Activated naive CD4-positive, alpha-beta T cell treated with anti-CD3 and anti-CD28 coated beads, Interleukin-2, amount 50 U/mL, for 16 hours (primary cell): ENCODE data around the gene GTF2IRD1.
"Not testable (repeated sequence)": the region's sequence is repeated elsewhere in the genome, so short reads cannot be mapped to it uniquely, and the experiment has no call there.

Source experiments
- DNase-seq: peaks from one replicate; pipeline ENCODE4 v3.0.0-alpha.2; 2020

The GTF2IRD1 gene, protein sequence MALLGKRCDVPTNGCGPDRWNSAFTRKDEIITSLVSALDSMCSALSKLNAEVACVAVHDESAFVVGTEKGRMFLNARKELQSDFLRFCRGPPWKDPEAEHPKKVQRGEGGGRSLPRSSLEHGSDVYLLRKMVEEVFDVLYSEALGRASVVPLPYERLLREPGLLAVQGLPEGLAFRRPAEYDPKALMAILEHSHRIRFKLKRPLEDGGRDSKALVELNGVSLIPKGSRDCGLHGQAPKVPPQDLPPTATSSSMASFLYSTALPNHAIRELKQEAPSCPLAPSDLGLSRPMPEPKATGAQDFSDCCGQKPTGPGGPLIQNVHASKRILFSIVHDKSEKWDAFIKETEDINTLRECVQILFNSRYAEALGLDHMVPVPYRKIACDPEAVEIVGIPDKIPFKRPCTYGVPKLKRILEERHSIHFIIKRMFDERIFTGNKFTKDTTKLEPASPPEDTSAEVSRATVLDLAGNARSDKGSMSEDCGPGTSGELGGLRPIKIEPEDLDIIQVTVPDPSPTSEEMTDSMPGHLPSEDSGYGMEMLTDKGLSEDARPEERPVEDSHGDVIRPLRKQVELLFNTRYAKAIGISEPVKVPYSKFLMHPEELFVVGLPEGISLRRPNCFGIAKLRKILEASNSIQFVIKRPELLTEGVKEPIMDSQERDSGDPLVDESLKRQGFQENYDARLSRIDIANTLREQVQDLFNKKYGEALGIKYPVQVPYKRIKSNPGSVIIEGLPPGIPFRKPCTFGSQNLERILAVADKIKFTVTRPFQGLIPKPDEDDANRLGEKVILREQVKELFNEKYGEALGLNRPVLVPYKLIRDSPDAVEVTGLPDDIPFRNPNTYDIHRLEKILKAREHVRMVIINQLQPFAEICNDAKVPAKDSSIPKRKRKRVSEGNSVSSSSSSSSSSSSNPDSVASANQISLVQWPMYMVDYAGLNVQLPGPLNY

DNA sequence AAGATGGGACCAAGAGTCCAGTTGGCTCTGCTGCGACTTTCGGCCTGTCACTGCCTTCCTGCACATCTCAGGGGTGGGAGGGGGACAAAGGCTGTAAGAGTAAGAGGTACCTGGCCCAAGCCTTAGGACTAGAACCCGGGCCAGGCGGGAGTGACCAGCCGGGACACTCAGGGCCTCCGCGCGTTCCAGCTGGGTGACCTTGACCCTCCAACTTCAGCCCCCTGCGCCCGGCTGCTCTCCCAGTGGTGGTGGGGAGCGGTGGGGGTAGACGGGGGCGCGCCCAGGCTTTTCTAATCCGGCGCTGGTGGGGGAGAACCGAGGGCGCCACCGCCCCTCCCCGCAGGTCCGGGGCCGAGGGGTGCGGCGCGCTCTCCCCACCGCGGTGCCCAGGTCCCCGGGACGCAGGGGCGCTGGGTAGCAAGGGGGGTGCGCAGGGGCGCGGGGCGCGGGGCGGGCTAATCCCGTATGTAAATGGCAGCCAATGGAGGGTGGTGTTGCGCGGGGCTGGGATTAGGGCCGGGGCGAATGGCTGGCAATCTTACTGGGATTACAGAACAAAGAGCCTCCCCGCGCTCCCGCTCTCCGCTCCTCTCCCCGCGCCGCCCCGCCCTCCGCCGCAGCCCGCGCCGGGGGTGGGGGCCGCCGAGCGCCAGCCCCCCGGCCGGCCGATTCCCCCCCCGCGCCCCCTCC lies at the start of gene GTF2IRD1:
Gene GTF2IRD1, plus strand, starts transcription at position 585 of the 690 bp plus-strand sequence. CDS start 54,175 bp downstream, outside the sequence.
- peak; percentile 54 for DNase-seq

DNA sequence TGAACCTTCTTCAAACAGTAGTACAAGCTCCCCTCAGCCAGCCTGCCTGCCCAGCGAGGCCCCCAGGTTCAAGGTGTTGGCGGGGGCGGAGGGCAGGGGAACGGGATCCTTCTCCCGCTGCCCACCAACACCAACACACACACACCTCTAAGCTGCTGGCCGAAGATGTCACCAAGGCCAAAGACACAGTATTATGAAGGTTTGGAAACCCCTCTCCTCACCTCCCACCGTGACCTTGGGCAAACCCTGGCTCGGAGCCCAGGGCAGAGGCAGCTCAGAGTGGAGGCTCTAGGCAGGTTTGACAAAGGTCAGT lies 49.4 kb upstream of the GTF2IRD1 start:
- DNase-seq: no peak

DNA sequence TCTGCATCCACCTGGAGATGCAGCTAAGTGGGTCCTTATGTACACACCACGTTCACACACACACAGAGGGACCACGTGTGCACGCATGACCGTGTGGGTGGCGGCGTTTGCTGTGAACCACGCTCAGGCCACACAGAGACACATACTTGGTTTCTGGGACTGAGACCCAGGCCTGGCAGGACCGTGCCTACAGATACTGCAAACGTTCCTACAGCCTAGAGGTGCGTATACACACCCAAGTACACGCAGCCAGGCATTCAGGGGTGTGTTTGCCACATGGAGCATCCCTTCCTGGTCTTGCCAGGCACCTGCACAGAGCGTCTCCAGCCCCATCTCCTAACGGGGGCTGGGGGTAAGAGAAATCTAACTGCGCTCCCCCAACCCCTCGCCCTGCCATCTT lies 49.0 kb upstream of the GTF2IRD1 start:
- DNase-seq: no peak

DNA sequence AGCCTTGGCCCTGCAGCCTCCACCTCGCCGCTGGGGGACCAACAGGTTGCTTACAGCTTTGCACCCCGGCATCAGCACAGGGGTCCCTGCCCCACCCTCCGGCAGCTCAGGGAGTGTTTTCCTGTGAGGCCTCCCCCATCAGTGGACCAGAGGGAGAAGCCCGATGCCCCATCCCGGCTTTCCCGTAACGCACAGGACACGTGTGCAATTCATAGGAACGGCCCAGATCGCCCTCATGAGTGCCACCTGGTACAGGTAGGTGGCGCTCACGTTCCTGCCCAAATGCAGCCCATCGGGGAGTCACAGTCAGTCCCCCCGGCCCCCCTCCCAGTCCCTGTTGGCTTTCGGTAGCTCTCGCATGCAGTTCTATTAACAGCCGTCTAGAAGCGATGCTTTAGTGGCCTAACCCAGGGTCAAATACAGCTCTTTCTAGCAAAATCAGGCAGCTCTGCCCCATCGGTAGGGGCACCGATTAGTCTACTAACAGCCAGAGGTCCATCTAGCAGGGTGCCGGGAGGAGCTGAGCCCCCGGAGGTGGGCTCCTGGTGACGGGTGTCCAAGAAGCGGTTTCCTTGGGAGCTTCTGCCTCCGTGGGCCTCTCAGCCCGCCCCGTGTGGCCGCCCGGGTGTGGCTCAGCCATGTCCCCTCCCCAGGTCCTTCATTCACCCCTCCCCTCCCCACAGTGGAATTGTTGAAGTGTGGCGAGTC lies 48.4 kb upstream of the GTF2IRD1 start:
- DNase-seq: no peak

DNA sequence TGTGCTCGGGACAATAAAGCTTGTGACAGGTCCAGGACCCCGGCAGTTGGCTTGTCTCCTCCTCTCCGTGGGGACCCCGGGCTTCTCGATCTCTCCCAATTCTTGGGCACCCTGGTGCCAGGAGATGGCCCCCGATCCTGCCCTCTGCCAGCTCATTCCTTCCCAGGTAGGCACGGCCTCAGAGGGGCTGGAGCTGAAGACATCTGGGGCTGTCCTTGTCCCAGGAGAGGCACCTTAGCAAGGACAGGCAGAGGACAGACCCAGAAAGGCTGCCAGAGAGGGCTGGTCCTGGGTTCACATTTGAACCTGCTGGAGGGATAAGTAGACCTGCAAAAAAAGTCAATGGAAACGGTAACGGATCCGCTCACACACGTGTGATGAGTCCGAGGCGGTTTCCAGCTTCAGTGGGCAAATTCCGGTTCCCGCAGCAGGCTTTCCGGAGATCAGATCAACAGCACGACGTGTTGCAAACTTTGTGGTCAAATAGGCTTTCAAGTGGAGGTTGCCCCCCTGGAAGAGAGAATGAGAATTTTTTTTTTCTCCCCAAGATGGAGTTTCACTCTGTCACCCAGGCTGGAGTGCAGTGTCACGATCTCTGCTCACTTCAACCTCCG lies 47.7 kb upstream of the GTF2IRD1 start:
- no peak for DNase-seq

DNA sequence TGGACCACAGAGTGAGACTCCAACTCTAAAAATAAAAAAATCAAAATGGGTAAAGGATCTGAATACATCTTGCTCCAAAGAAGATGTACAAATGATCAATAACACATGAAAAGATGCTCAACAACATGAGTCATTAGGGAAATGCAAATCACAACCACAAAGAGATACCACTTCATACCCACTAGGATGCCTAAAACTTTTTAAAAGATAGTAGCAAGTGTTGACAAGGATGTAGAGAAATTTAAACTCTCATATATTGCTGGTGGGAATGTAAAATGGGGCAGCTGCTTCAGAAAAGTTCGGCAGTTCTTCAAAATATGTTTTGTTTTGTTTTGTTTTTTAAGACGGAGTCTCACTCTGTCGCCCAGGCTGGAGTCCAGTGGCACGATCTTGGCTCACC lies 45.7 kb upstream of the GTF2IRD1 start:
- no peak for DNase-seq

DNA sequence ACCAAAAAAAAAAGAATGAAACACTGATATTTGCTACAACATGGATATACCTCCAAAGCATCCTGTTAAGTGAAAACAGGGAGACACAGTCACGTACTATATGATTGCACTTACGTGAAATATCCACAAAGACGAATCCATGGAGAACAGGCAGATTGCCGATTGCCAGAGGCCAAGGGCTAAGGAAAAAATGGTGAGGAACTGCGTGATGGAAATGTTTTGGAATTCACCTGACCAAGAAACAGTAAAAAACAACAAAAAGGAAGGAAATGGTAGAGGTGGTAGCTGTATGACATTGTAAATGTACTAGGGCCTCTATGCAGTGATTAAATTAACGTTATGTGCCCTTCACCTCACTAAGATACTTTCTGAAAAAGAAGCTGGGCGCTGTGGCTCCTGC lies 44.1 kb upstream of the GTF2IRD1 start:
- DNase-seq: no peak

DNA sequence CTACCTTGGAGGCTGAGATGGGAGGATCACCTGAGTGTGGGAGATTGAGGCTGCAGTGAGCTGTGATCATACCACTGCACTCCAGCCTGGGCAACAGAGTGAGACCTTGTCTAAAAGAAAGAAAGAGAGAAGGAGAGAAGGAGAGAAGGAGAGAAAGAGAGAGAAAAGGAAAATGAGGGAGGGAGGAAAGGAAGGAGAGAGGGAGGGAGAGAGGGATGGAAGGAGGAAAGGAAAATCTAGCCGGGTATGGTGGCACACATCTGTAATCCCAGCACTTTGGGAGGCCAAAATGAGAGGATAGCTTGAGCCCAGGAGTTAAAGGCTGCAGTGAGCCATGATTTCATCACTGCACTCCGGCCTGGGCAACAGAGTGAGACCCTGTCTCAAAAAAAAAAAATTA lies 42.9 kb upstream of the GTF2IRD1 start:
- DNase-seq: no peak

DNA sequence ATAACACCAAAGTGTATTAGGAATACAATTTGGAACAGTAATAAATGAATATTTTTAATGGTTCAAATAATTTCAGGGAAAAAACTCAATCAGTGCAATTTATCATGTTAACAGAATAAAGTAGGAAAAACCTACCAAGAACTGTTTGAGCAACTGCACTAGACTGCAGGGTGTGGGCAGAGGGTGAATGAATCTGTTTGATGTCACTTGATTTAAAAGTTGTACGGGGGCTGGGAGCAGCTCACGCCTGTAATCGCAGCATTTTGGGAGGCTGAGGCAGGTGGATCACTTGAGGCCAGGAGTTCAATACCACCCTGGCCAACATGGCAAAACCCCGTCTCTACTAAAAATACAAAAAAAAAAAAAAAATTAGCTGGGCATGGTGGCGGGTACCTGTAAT lies 42.1 kb upstream of the GTF2IRD1 start:
- DNase-seq: not testable (repeated sequence)

DNA sequence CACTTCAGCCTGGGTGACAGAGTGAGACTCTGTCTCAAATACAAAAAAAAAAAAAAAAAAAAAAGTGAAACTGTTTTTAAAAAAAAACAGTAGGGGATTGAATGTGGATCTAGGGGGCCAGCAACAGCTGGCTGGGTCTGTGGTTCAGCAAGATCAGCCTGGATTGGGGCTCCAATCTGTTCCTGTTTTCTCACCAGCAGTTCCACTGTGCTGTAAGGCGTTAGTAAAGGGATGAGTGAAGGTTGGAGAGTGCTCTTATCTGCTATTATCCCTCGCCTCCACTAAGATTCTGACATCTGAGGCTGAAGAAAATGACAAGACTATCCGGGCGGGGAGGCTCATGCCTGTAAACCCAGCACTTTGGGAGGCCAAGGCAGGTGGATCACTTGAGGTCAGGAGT lies 41.6 kb upstream of the GTF2IRD1 start:
- no peak for DNase-seq

DNA sequence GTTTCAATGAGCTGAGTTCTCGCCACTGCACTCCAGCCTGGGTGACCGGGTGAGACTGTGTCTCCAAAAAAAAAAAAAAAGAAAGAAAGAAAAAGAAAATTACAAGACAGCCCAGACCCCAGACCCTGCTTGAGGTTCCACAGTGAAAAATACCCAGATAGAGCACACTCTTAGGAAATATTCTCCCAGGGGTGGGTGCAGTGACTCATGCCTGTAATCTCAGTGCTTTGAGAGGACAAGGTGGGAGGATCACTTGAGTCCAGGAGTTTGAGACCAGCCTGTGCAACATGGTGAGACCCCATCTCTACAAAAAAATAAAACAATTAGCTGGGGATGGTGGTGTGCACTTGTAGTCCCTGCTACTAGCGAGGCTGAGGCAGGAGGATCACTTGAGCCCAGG lies 41.1 kb upstream of the GTF2IRD1 start:
- no peak for DNase-seq

DNA sequence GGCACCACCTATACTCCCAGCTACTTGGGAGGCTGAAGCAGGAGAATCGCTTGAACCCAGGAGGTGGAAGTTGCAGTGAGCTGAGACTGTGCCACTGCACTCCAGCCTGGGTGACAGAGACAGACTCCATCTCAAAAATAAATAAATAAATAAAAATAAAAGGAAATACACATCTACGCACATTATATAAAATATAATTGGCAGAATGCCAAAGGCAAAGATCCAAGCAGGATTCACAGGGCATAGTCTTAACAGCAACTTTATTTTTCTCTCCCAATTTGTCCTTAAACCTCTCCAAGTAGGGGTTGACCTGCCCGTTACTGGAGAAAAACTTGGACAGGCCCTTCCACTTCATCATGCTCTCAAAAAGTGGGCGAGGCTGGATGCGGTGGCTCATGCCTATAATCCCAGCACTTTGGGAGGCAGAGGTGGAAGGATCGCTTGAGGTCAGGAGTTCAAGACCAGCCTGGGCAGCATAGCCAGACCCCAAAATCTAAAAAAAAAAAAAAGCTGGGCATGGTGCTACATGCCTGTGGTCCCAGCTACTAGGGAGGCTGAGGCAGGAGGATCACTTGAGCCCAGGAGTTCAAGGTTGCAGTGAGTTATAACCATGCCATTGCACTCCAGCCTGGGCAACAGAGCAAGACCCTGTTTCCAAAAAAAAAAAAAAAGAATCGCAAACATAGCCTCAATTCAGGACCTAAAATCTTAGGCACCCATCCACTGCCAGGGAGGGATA lies 38.9 kb upstream of the GTF2IRD1 start:
- DNase-seq: not testable (repeated sequence)

DNA sequence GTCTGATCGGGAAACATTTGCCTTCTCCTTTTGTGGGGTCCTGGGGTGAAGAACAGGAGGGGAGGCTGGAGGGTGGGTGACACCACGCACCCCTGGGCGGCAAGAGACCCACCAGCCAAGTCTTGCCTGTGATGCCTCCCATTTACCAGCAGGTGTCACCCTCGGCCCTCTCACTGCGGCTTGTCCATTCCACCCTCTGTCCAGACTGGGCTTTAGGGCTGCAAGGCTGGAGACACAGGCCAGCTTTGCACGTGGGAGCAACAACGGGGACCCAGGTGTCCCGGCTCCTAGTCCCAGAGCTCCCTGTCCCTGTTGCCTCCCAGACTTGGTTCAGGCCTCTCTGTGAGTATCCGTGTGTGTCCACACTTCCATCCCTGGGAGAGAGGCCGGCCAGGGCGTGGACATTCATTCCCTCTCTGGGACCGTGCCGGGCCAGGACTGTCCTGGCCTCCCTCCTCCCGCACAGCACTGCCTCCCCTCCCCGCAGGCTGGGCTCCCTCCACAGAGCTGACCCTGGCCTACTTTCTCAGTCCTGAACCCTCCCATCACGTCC lies 36.2 kb upstream of the GTF2IRD1 start:
- DNase-seq: peak; percentile 36

DNA sequence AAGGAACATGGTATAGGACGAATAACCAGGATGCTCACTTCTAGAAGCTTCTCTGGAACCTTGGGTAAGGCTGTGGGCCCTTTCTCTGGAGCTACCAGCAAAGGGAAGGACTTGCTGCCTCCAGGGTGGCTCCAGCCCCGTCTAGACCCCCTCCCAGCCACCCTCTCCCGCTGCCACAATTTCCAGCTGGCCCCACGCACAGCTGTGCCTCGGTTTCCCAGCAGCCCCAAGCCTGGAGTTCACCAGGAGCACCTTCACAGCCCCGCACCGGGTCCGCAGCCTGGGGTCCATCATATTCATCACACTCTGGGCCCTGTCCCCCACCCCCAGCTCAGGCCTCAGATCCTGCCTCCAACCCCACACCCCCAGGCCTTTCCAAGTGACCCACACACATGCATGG lies 35.6 kb upstream of the GTF2IRD1 start:
- no peak for DNase-seq

DNA sequence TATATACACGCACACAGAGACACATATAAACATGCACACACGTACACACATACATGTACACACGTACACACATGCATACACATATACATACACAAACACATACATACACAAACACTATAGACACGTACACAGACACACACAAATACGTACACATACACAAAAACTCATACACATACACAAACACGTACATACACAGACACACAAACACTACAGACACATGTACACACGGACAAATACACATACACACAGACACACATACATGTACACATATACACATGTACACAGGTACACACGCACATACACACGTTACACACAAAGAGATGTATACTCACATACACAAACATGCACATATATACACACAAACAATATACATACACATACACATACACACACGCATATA lies 35.2 kb upstream of the GTF2IRD1 start:
- no peak for DNase-seq

DNA sequence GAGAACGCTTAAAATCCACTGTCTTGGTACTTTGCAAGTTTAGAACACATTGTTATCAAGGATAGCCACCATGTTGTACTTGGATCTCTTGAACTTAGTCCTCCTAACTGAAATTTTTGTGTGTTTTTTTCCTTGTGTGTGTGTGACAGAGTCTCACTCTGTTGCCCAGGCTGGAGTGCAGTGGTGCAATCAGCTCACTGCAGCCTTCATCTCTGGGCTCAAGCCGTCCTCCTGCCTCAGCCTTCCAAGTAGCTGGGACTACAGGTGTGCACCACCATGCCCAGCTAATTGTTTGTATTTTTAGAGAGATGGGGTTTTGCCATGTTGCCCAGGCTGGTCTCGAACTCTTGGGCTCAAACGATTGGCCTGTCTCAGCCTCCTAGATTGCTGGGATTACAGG lies 34.5 kb upstream of the GTF2IRD1 start:
- not testable (repeated sequence) for DNase-seq

DNA sequence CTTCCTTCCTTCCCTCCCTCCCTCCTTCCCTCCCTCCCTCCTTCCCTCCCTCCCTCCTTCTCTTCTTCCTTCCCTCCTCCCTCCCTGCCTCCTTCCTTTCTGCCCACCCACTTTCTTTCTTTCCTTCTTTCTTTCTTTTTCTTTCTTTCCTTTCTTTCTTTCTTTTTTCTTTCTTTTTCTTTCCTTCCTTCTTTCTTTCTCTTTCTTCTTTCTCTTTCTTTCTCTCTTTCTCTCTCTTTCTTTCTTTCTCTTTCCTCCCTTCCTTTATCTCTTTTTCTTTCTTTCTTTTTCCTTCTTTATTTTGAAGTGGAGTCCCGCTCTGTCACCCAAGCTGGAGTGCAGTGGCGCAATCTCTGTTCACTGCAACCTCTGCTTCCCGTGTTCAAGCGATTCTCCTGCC lies 33.7 kb upstream of the GTF2IRD1 start:
- DNase-seq: no peak

DNA sequence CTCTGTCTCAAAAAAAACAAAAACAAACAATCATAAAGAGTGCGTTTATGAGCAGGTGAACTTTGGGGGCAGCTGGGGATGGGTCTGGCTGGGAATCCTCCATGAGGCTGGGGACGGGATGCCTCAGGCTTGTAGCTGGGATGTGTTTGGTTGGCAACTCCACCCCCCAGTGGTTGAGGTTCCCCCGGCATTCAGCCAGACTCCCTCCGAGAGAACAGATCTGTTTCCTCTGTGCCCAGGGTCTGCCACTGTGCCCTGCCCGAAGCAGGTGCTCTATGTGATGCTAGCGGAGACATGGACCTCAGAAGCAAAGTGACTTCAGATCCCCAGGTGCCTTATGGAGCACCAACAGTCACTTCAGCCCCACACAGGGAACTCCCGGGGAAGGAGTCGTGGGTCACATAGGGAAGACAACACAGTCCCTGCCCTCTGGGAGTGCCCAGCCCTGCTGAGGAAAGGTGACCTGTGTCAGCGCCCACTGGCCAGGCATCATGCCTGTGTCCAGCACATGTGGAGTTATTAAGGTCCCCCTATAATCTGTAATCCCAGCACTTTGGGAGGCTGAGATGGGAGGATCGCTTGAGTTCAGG lies 29.3 kb upstream of the GTF2IRD1 start:
- no peak for DNase-seq

DNA sequence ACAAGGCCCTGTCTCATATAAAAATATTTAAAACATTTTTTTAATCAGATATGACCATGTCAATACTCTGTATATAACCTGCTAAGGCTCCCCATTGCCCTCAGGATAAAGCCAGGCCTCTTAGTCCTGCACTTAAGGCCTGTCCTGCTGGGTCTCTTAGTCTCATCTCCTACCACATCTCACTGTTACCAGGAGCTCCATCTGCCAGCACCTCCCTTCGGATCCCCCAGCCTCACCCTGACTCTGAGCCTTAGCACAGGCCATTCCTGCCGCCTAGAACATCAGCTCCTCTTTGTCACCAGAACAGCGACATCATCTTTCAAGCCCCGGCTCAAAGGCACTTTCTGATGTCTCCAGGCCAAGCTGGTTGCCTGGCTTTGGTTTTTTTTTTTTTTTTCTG lies 25.7 kb upstream of the GTF2IRD1 start:
- no peak for DNase-seq

DNA sequence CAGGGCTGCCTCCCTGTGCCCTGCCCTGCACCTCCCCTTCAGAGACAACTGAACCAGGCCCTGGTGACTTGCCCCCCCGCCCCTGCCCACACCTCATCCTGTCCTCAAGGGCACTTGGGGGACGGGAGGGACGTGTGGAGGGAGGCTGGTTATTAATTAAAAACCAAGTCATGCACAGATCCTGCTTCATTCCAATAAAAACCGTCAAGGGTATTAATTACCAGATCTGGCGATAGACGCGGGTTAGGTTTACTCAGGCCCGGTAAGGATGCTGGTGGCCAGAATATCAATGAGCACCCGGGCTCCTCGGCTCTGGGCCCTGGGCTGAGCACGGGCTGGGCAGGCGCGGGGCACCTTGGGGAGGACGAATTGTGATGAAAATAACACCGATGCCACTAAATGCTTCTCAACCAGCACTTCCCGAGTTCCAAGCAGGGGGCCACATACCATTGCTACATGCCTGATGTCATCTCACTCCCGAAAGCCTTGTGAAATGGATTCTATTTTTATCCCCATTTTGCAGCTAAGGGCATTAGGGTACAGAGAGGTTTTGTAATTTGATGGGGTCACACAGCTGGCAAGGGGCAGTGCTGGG lies 24.5 kb upstream of the GTF2IRD1 start:
- no peak for DNase-seq
